Measurements from ENCODE around the gene CYP26C1.

DNA sequence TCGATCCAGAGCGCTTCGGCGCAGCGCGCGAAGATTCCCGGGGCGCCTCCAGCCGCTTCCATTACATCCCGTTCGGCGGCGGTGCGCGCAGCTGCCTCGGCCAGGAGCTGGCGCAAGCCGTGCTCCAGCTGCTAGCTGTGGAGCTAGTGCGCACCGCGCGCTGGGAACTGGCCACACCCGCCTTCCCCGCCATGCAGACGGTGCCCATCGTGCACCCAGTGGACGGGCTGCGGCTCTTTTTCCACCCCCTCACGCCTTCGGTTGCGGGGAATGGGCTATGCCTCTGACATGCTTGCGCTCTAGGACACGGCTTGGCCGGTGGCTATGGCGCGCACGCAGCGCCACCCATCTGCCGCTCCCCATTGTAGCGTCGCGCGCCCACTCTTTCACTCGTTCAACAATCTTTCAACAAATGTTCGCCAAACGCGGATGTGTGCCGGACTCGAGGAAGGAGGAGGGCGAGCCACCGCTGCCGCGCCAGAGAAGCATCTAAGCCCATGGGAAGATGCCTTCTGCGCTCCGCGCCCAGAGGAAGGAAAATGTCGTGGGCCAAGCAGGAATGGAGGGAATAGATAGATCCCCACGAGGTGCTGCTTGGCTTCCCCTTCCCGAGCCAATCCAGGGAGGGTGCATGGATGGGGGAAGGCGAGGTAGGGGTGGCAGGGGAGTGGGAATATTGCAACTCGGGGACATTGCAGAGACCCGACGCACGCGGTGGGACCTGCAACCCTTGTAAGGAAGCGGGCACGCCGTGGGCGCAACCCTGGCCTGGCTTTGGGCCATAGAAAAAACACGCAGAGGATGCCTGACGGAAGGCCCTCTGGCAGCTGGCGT is 8.0 kb downstream of the CYP26C1 start:
- no peak for TF ChIP-seq TAF1 (IDR thresholded peaks at IDR 0.05; ENCODE audit: low read depth)
- TF ChIP-seq YY1 (IDR thresholded peaks at IDR 0.05; ENCODE audit: low read depth): no peak
- no peak for TF ChIP-seq TEAD4 (IDR thresholded peaks at IDR 0.05)
- no peak for TF ChIP-seq EP300 (IDR thresholded peaks at IDR 0.05; ENCODE audit: borderline replicate concordance)
- TF ChIP-seq, protein P1, sequence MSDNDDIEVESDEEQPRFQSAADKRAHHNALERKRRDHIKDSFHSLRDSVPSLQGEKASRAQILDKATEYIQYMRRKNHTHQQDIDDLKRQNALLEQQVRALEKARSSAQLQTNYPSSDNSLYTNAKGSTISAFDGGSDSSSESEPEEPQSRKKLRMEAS (IDR thresholded peaks at IDR 0.05): no peak

Measured in Ishikawa (cell line).